COLO668 (cell line): Measurements from ENCODE around the gene TLCD3A.
"Not testable (repeated sequence)": the region's sequence is repeated elsewhere in the genome, so short reads cannot be mapped to it uniquely, and the experiment has no call there.

Experiments used
- DNase-seq: peaks from one replicate; lab custom pipeline; 2025; ENCODE audit not compliant: unreplicated experiment; lab: John Stamatoyannopoulos, UW

The TLCD3A gene

DNA sequence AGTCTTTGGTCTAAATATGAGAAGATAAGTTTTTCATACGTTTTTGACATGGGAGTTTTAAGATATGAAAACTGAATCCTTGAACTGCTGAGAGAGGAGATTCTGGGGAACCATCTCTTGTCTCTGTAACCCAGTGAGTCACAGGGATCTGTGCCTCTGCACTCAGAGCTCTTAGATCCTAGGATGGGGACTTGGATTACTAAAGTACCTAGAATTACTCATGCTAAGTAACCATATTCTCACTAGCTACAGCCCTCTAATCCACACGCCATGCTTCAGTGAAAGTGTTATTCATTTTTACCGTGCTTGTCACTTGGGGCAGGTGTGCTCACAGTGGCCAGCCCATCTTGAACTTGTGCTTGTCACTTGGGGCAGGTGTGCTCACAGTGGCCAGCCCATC, 51.7 kb downstream of the TLCD3A start:
- DNase-seq = no peak

GRCh38 chr17:785901-786300, 53.5 kb downstream of the TLCD3A start:
- not testable (repeated sequence) for DNase-seq

GRCh38 chr17:787641-788221, 55.3 kb downstream of the TLCD3A start:
- no peak for DNase-seq

GRCh38 chr17:788551-788950, 56.2 kb downstream of the TLCD3A start:
- DNase-seq = no peak

DNA sequence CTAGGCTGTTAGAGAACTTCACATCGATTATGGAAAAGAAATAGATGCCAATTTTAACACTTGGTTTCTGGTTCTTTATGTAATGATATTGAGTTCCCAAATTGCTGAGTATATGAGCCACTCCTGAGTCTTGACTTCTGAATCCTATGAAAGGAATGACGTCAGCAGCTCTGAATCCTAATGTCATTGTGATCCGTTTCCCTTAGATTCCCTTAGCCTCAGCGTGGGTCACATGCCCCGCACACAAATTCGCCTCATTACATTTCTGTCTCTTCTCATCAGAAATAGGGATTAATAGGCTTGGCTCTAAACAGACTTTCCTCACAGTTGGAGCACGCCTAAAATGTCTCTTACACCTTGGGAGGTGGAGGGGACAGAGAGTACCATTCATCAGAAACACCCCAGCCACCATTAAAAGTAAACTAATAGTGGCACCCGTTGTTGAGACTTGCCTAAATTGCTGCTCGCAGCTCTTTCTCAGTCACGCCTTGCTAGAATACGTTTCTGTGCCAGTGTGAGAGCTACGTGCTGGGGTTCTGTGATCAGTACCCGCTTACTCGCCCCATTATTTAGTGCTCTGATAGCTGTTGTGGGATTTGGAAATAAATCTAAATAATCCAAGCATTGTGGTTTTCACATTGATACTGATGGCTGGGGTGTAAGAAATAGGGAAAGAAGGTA, 56.9 kb downstream of the TLCD3A start:
- DNase-seq = no peak

GRCh38 chr17:789931-790873, 57.8 kb downstream of the TLCD3A start:
- not testable (repeated sequence) for DNase-seq

GRCh38 chr17:790874-791247, 58.5 kb downstream of the TLCD3A start:
- DNase-seq = not testable (repeated sequence)

- no peak for DNase-seq
Measured at GRCh38 chr17:791829-792228, 59.4 kb downstream of the TLCD3A start.

DNA sequence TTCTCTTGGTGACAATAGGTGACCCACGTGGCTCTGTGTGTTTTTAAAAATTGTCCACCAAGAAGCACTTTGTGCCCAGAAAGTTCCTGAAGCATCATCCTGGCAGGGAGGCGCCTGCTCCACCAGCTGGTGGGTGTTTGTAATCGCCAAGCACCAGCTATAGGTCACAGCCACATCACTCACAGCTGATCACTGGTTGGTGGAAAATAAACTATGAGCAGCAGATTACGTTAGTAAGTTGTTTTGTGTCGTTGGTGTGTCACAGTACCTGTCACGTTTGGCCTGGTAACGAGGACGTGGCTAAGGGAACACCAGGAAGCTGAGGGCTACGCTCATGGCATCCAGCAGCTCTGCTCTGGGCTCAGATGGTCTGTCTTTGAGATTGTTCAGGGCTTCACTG, 59.9 kb downstream of the TLCD3A start:
- DNase-seq = no peak
